ENCODE results near the gene PDE8A.

DNA sequence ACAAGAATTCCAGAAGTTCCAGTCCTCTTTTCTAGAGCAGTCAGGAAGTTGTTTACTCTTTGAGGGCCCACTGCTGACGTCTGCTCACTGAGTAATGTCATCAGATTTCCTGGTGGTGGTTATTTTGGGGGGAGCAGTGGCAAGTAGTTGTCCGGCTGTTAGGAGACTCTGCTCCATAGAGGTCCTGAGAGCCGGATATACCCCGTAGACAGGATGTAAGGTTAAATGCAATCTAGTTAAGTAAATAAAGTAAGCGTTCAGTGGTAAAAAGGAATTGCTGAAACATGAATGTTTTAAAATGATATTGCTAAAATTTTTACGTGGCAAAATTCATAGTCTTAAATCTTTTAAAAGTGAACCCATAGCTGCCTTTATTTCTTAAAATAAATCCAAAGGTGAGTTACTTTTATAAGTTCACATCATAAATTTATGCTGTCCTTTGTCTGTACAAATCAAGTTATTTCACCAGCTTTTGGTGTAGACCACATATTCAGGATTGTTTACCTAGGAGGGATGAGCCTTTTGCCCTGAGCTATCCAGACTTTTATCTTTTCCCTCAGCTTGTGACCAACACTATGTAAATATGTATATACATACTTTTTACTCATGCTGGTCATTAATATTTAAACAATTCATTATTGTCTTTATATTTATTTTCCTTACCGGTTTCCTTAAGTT lies 65.8 kb downstream of the PDE8A start:
- TF ChIP-seq POLR2A (IDR thresholded peaks at IDR 0.05; ENCODE audit: low read length) (no peak), GATA1 (IDR thresholded peaks at IDR 0.05; ENCODE audit: low read depth, low read length) (no peak)
